GM19468 (cell line): ENCODE data around the gene KRTAP6-2.

Source experiments
- ATAC-seq: cut with Tn5 transposase; IDR thresholded peaks from one replicate; pipeline ENCODE4 v1.9.1; 2021; ENCODE audit warnings: mild to moderate bottlenecking, moderate library complexity, moderate number of reproducible peaks; ENCODE audit not compliant: unreplicated experiment; ENCODE audit errors: extremely low read depth

Gene KRTAP6-2

GRCh38 chr21:30579346-30579745 lies 19.4 kb downstream of the KRTAP6-2 start:
- ATAC-seq, result no peak

GRCh38 chr21:30577766-30578165 lies 20.9 kb downstream of the KRTAP6-2 start:
- ATAC-seq, result no peak

- no peak for ATAC-seq
Observed at GRCh38 chr21:30567617-30568016, 31.1 kb downstream of the KRTAP6-2 start.

GRCh38 chr21:30563630-30564029 lies 35.1 kb downstream of the KRTAP6-2 start:
- ATAC-seq, result no peak

- ATAC-seq, result no peak
Observed at GRCh38 chr21:30563072-30563471, 35.6 kb downstream of the KRTAP6-2 start.

- ATAC-seq, result no peak
Observed at GRCh38 chr21:30561957-30562356, 36.7 kb downstream of the KRTAP6-2 start.

- ATAC-seq, result no peak
Observed at GRCh38 chr21:30561264-30561895, 37.3 kb downstream of the KRTAP6-2 start, which contains the start of gene KRTAP19-7. Gene KRTAP19-7 (minus strand): TSS chr21:30561314. CDS start chr21:30561289, 25 bp downstream.

GRCh38 chr21:30555095-30555494 lies 43.6 kb downstream of the KRTAP6-2 start:
- ATAC-seq, result no peak

- no peak for ATAC-seq
Observed at GRCh38 chr21:30552782-30553181, 45.9 kb downstream of the KRTAP6-2 start.
